Measurements from ENCODE around the gene CALML5. TPM values are rescaled to one million over a fixed set of nuclear protein-coding genes. Genes with fewer than 3 reads are reported as not detected.

CALML5 gene
- total RNA-seq, 1 donor from 2014 or later: not detected

GRCh38 chr10:5530412-5530806 lies 31.0 kb upstream of the CALML5 start:
- no peak overlapping the region for H3K4me3 Mint-ChIP-seq (ENCODE audit: low read depth)
- peaks cover 8% of the 10 kb centered on the region for H3K27me3 Mint-ChIP-seq (ENCODE audit: low read depth)
- H3K9me3 Mint-ChIP-seq: no peaks in the 10 kb centered on the region
- no peaks in the 10 kb centered on the region for H3K4me1 Mint-ChIP-seq (ENCODE audit: low read depth)
- no peaks in the 10 kb centered on the region for H3K36me3 Mint-ChIP-seq (ENCODE audit: low read depth)
- H3K27ac Mint-ChIP-seq: no peak overlapping the region
- DNase-seq (ENCODE audit: low spot score): no peak
- intact Hi-C loops (cut with micrococcal nuclease): no loop called here

GRCh38 chr10:5529702-5530411 lies 30.5 kb upstream of the CALML5 start:
- Mint-ChIP-seq H3K4me3 (ENCODE audit: low read depth) (no peak overlapping the region), H3K27ac (no peak overlapping the region), H3K36me3 (ENCODE audit: low read depth) (no peaks in the 10 kb centered on the region), H3K27me3 (ENCODE audit: low read depth) (peaks cover 8% of the 10 kb centered on the region), H3K9me3 (no peaks in the 10 kb centered on the region), H3K4me1 (ENCODE audit: low read depth) (no peaks in the 10 kb centered on the region)
- no peak for DNase-seq (ENCODE audit: low spot score)
- intact Hi-C loops (cut with micrococcal nuclease): no loop called here

- DNase-seq (ENCODE audit: low spot score): no peak
- Mint-ChIP-seq H3K4me3 (ENCODE audit: low read depth) (no peak overlapping the region), H3K36me3 (ENCODE audit: low read depth) (no peaks in the 10 kb centered on the region), H3K27me3 (ENCODE audit: low read depth) (peaks cover 8% of the 10 kb centered on the region), H3K9me3 (no peaks in the 10 kb centered on the region), H3K27ac (no peak overlapping the region), H3K4me1 (ENCODE audit: low read depth) (no peaks in the 10 kb centered on the region)
- intact Hi-C loops (cut with micrococcal nuclease): no loop called here
These were observed 29.8 kb upstream of the CALML5 start for GRCh38 chr10:5528989-5529701.

GRCh38 chr10:5527332-5528200 lies 28.2 kb upstream of the CALML5 start:
- no peaks in the 10 kb centered on the region for H3K36me3 Mint-ChIP-seq (ENCODE audit: low read depth)
- intact Hi-C loops (cut with micrococcal nuclease): no loop called here
- DNase-seq (ENCODE audit: low spot score): no peak
- no peaks in the 10 kb centered on the region for H3K9me3 Mint-ChIP-seq
- H3K27ac Mint-ChIP-seq: no peak overlapping the region
- no peak overlapping the region for H3K4me3 Mint-ChIP-seq (ENCODE audit: low read depth)
- peaks cover 8% of the 10 kb centered on the region for H3K27me3 Mint-ChIP-seq (ENCODE audit: low read depth)
- H3K4me1 Mint-ChIP-seq (ENCODE audit: low read depth): no peaks in the 10 kb centered on the region

GRCh38 chr10:5526691-5527331 lies 27.4 kb upstream of the CALML5 start:
- H3K4me3 Mint-ChIP-seq (ENCODE audit: low read depth): no peak overlapping the region
- no peaks in the 10 kb centered on the region for H3K36me3 Mint-ChIP-seq (ENCODE audit: low read depth)
- DNase-seq (ENCODE audit: low spot score): no peak
- H3K27ac Mint-ChIP-seq: no peak overlapping the region
- H3K9me3 Mint-ChIP-seq: no peaks in the 10 kb centered on the region
- H3K27me3 Mint-ChIP-seq (ENCODE audit: low read depth): peaks cover 8% of the 10 kb centered on the region
- intact Hi-C loops (cut with micrococcal nuclease): no loop called here
- H3K4me1 Mint-ChIP-seq (ENCODE audit: low read depth): no peaks in the 10 kb centered on the region

GRCh38 chr10:5525561-5526341 lies 26.4 kb upstream of the CALML5 start:
- Mint-ChIP-seq H3K27ac (no peak overlapping the region), H3K9me3 (no peaks in the 10 kb centered on the region), H3K4me1 (ENCODE audit: low read depth) (no peaks in the 10 kb centered on the region), H3K27me3 (ENCODE audit: low read depth) (peaks cover 9% of the 10 kb centered on the region), H3K4me3 (ENCODE audit: low read depth) (no peak overlapping the region), H3K36me3 (ENCODE audit: low read depth) (no peaks in the 10 kb centered on the region)
- intact Hi-C loops (cut with micrococcal nuclease): no loop called here
- no peak for DNase-seq (ENCODE audit: low spot score)

GRCh38 chr10:5524641-5525560 lies 25.5 kb upstream of the CALML5 start, which contains the start of gene CALML3:
Gene CALML3, plus strand, starts transcription at chr10:5524961. Its CDS starts 125 bp downstream, at chr10:5525086.
- Mint-ChIP-seq H3K36me3 (ENCODE audit: low read depth) (no peaks in the 10 kb centered on the region), H3K9me3 (no peaks in the 10 kb centered on the region), H3K27ac (no peak within 1 kb of the TSS), H3K27me3 (ENCODE audit: low read depth) (peaks cover 8% of the 10 kb centered on the region), H3K4me1 (ENCODE audit: low read depth) (no peaks in the 10 kb centered on the region), H3K4me3 (ENCODE audit: low read depth) (no peak within 1 kb of the TSS)
- no peak for DNase-seq (ENCODE audit: low spot score)
- intact Hi-C loops (cut with micrococcal nuclease): no loop called here

- DNase-seq (ENCODE audit: low spot score): no peak
- peaks cover 8% of the 10 kb centered on the region for H3K27me3 Mint-ChIP-seq (ENCODE audit: low read depth)
These were observed 24.6 kb upstream of the CALML5 start for GRCh38 chr10:5523796-5524574.

GRCh38 chr10:5522913-5523560 lies 23.7 kb upstream of the CALML5 start:
- H3K27ac Mint-ChIP-seq: no peak overlapping the region
- no peaks in the 10 kb centered on the region for H3K9me3 Mint-ChIP-seq
- H3K4me3 Mint-ChIP-seq (ENCODE audit: low read depth): no peak overlapping the region
- intact Hi-C loops (cut with micrococcal nuclease): no loop called here
- H3K27me3 Mint-ChIP-seq (ENCODE audit: low read depth): peaks cover 10% of the 10 kb centered on the region
- DNase-seq (ENCODE audit: low spot score): no peak
- no peaks in the 10 kb centered on the region for H3K36me3 Mint-ChIP-seq (ENCODE audit: low read depth)
- no peaks in the 10 kb centered on the region for H3K4me1 Mint-ChIP-seq (ENCODE audit: low read depth)

More at GRCh38 chr10:5523796-5524574, 24.6 kb upstream of the CALML5 start:
- Mint-ChIP-seq H3K36me3 (ENCODE audit: low read depth) (no peaks in the 10 kb centered on the region), H3K27ac (no peak overlapping the region), H3K4me1 (ENCODE audit: low read depth) (no peaks in the 10 kb centered on the region), H3K9me3 (no peaks in the 10 kb centered on the region), H3K4me3 (ENCODE audit: low read depth) (no peak overlapping the region)
- intact Hi-C loops (cut with micrococcal nuclease): no loop called here

- Mint-ChIP-seq H3K9me3 (no peaks in the 10 kb centered on the region), H3K27me3 (ENCODE audit: low read depth) (peaks cover 27% of the 10 kb centered on the region), H3K4me1 (ENCODE audit: low read depth) (no peaks in the 10 kb centered on the region), H3K4me3 (ENCODE audit: low read depth) (no peak overlapping the region), H3K27ac (no peak overlapping the region), H3K36me3 (ENCODE audit: low read depth) (no peaks in the 10 kb centered on the region)
- intact Hi-C loops (cut with micrococcal nuclease): no loop called here
- no peak for DNase-seq (ENCODE audit: low spot score)
These were observed 19.7 kb upstream of the CALML5 start for GRCh38 chr10:5519054-5519453.

All from activated T-helper 2 cell treated with anti-CD3 and anti-CD28 coated beads, Interferon-gamma antibody, Interleukin-2, Interleukin-4, amounts not matched to agents 10 μg/mL and 5 μg/mL and 100 μg/mL, durations not matched to agents 14 hours and 24 hours and 36 hours (primary cell).